ENCODE data around the gene RAB25. TPM values are rescaled to one million over a fixed set of nuclear protein-coding genes. Genes with fewer than 3 reads are reported as not detected.

Gene RAB25
- polyA plus RNA-seq, 1 donor from 2014 or later = 1.3 TPM

- H4K20me1 ChIP-seq (ENCODE audit: insufficient read depth) = no peaks in the 10 kb centered on the region
- no peaks in the 10 kb centered on the region for H3K27me3 ChIP-seq (ENCODE audit: insufficient read depth, low read depth, low read length)
- peak overlapping the region; percentile 94 for H3K27ac ChIP-seq (ENCODE audit: low read length)
- peaks cover 25% of the 10 kb centered on the region for H3K79me2 ChIP-seq (replicated peaks; ENCODE audit: insufficient read depth, low read length)
- H3K9ac ChIP-seq (ENCODE audit: low read length) = peak overlapping the region; percentile 96
- H3K4me2 ChIP-seq (ENCODE audit: low read length) = peak overlapping the region; percentile 76
- no peak for TF ChIP-seq CTCF (IDR thresholded peaks at IDR 0.05; ENCODE audit: poor library complexity, severe bottlenecking)
- no peak for TF ChIP-seq EP300 (conservative IDR thresholded peaks at IDR 0.05; ENCODE audit: poor library complexity, severe bottlenecking)
- TF ChIP-seq EZH2 (IDR thresholded peaks at IDR 0.05; ENCODE audit: borderline replicate concordance, insufficient read depth, low read length, poor library complexity, severe bottlenecking) = no peak
- no peak for TF ChIP-seq REST (IDR thresholded peaks at IDR 0.05; ENCODE audit: borderline replicate concordance)
- no peaks in the 10 kb centered on the region for H3K36me3 ChIP-seq (ENCODE audit: insufficient read depth, low read length)
- no peaks in the 10 kb centered on the region for H3K9me2 ChIP-seq (ENCODE audit: insufficient read depth, low read length)
- peak overlapping the region; percentile 82 for H3K4me3 ChIP-seq (ENCODE audit: low read length)
- H3F3A ChIP-seq (ENCODE audit: insufficient read depth, low read length, poor library complexity, severe bottlenecking) = peaks cover 3% of the 10 kb centered on the region
- no peaks in the 10 kb centered on the region for H3K9me3 ChIP-seq (ENCODE audit: low read length)
- peak overlapping the region; percentile 63 for H2AFZ ChIP-seq (ENCODE audit: low read depth, low read length)
Measured at GRCh38 chr1:156055281-156056048, 5.5 kb upstream of the RAB25 start.

GRCh38 chr1:156056326-156056849 is 4.6 kb upstream of the RAB25 start:
- no peak overlapping the region for H2AFZ ChIP-seq (ENCODE audit: low read depth, low read length)
- no peak overlapping the region for H3K27ac ChIP-seq (ENCODE audit: low read length)
- H3K4me3 ChIP-seq (ENCODE audit: low read length) = no peak overlapping the region
- peaks cover 25% of the 10 kb centered on the region for H3K79me2 ChIP-seq (replicated peaks; ENCODE audit: insufficient read depth, low read length)
- H3F3A ChIP-seq (ENCODE audit: insufficient read depth, low read length, poor library complexity, severe bottlenecking) = peaks cover 3% of the 10 kb centered on the region
- H4K20me1 ChIP-seq (ENCODE audit: insufficient read depth) = no peaks in the 10 kb centered on the region
- H3K36me3 ChIP-seq (ENCODE audit: insufficient read depth, low read length) = no peaks in the 10 kb centered on the region
- no peak for TF ChIP-seq RAD21 (conservative IDR thresholded peaks at IDR 0.05)
- TF ChIP-seq EP300 (conservative IDR thresholded peaks at IDR 0.05; ENCODE audit: poor library complexity, severe bottlenecking) = no peak
- TF ChIP-seq REST (IDR thresholded peaks at IDR 0.05; ENCODE audit: borderline replicate concordance) = no peak
- H3K9me2 ChIP-seq (ENCODE audit: insufficient read depth, low read length) = no peaks in the 10 kb centered on the region
- H3K4me2 ChIP-seq (ENCODE audit: low read length) = no peak overlapping the region
- H3K9me3 ChIP-seq (ENCODE audit: low read length) = no peaks in the 10 kb centered on the region
- no peaks in the 10 kb centered on the region for H3K27me3 ChIP-seq (ENCODE audit: insufficient read depth, low read depth, low read length)
- no peak overlapping the region for H3K9ac ChIP-seq (ENCODE audit: low read length)
